ENCODE data around the gene RNF113B. TPM values are rescaled to one million over a fixed set of nuclear protein-coding genes. Genes with fewer than 3 reads are reported as not detected.

The RNF113B gene
- not detected in 5 replicates for total RNA-seq (2022; extraction: Qiagen RNA extraction)

GRCh38 chr13:98176777-98177608, at the start of gene RNF113B:
RNF113B (minus strand) TSS chr13:98177269; CDS start chr13:98177236, 33 bp downstream.

GRCh38 chr13:98142380-98143156, 34.5 kb downstream of the RNF113B start, which contains the start of gene FARP1:
FARP1 (plus strand) TSS chr13:98143094; CDS start chr13:98213243, 70,149 bp downstream.

Other genes starting within 250 kb of the RNF113B start
- 69.0 to 109 TPM (median 82.5 TPM) in 5 replicates for gene IPO5, start 223.6 kb downstream of the RNF113B start, total RNA-seq (2022; extraction: Qiagen RNA extraction)
- 15.1 to 18.4 TPM (median 15.5 TPM) in 5 replicates for gene FARP1, start 34.2 kb downstream of the RNF113B start, total RNA-seq (2022; extraction: Qiagen RNA extraction)

Measured in A549 treated with Hydrocortisone at 1 μM for 4 hours (cell line).